T-helper 1 cell treated with Interleukin-12 subunit alpha and Interleukin-12 subunit beta and Interleukin-4 antibody, amounts not matched to agents 30 ng/mL and 1 ng/mL, for 36 hours (primary cell): ENCODE data around the gene OR2T35. TPM values are rescaled to one million over a fixed set of nuclear protein-coding genes. Genes with fewer than 3 reads are reported as not detected.
"Not testable (repeated sequence)": the region's sequence is repeated elsewhere in the genome, so short reads cannot be mapped to it uniquely, and the experiment has no call there.

Source experiments
- intact Hi-C: fragments of 100-400 bp; cut with micrococcal nuclease; formaldehyde crosslinking; loops from one replicate; pipeline ENCODE4 v1.15.1; 2024
- total RNA-seq: library from RNA; stranded (reverse); gene quantifications from 2 replicates; pipeline ENCODE4 v1.2.3, GENCODE V29; 2022

Gene OR2T35
- not detected in 2 replicates for total RNA-seq

GRCh38 chr1:248645178-248645577 lies at the start of gene OR2T35:
TSS of gene OR2T35 (minus strand) at chr1:248645278. CDS start at chr1:248639258, 6,020 bp downstream.
- intact Hi-C loops, result not testable (repeated sequence)

- intact Hi-C loops, result no loop called here
Measured at GRCh38 chr1:248691567-248692155, 46.6 kb upstream of the OR2T35 start.

- intact Hi-C loops, result loop anchor here (5.0 to 10.0 kb wide), 2 partner anchors 66 to 444 kb away; no protein-coding TSS in a partner anchor
Measured at GRCh38 chr1:248688527-248689298, 43.6 kb upstream of the OR2T35 start.

- intact Hi-C loops, result loop anchor here (1.0 to 10.0 kb wide), 4 partner anchors 65 to 442 kb away; no protein-coding TSS in a partner anchor
Measured at GRCh38 chr1:248686815-248687214, 41.7 kb upstream of the OR2T35 start.

- intact Hi-C loops, result loop anchor here (10.0 kb wide), 1 partner anchor 437 kb away; no protein-coding TSS in a partner anchor
Measured at GRCh38 chr1:248681651-248682050, 36.6 kb upstream of the OR2T35 start.

GRCh38 chr1:248670003-248670402 lies 24.9 kb upstream of the OR2T35 start:
- intact Hi-C loops, result no loop called here

- intact Hi-C loops, result not testable (repeated sequence)
Measured at GRCh38 chr1:248663453-248664328, 18.6 kb upstream of the OR2T35 start.

GRCh38 chr1:248656797-248657196 lies 11.7 kb upstream of the OR2T35 start:
- intact Hi-C loops, result not testable (repeated sequence)

- intact Hi-C loops, result not testable (repeated sequence)
Measured at GRCh38 chr1:248655354-248655753, 10.3 kb upstream of the OR2T35 start, which contains the start of gene OR2T27. TSS of gene OR2T27 (minus strand) at chr1:248655528. CDS start at chr1:248650884, 4,644 bp downstream.

GRCh38 chr1:248648770-248649536 lies 3.9 kb upstream of the OR2T35 start:
- intact Hi-C loops, result not testable (repeated sequence)

GRCh38 chr1:248642971-248643651 lies 2.0 kb downstream of the OR2T35 start:
- intact Hi-C loops, result not testable (repeated sequence)

- intact Hi-C loops, result not testable (repeated sequence)
Measured at GRCh38 chr1:248641583-248641982, 3.5 kb downstream of the OR2T35 start.

- intact Hi-C loops, result not testable (repeated sequence)
Measured at GRCh38 chr1:248640906-248641305, 4.2 kb downstream of the OR2T35 start.

GRCh38 chr1:248639652-248640051 lies 5.4 kb downstream of the OR2T35 start:
- intact Hi-C loops, result not testable (repeated sequence)

- intact Hi-C loops, result not testable (repeated sequence)
Measured at GRCh38 chr1:248636612-248637011, 8.5 kb downstream of the OR2T35 start.

GRCh38 chr1:248634991-248635390 lies 10.1 kb downstream of the OR2T35 start, which contains the start of gene OR2T11:
TSS of gene OR2T11 (minus strand) at chr1:248635091. CDS start at chr1:248627128, 7,963 bp downstream.
- intact Hi-C loops, result not testable (repeated sequence)

- intact Hi-C loops, result no loop called here
Measured at GRCh38 chr1:248631354-248632008, 13.6 kb downstream of the OR2T35 start.

GRCh38 chr1:248630551-248630950 lies 14.5 kb downstream of the OR2T35 start:
- intact Hi-C loops, result no loop called here
